Measurements from ENCODE around the gene MSH3. TPM values are rescaled to one million over a fixed set of nuclear protein-coding genes. Genes with fewer than 3 reads are reported as not detected.
A peak's percentile ranks its signal among the peaks of the same experiment; 100 is the strongest.
"Not testable (repeated sequence)": the region's sequence is repeated elsewhere in the genome, so short reads cannot be mapped to it uniquely, and the experiment has no call there.

The MSH3 gene
- total RNA-seq, 2 experiments from 2014 or later: 23.2 to 23.6 TPM

DNA sequence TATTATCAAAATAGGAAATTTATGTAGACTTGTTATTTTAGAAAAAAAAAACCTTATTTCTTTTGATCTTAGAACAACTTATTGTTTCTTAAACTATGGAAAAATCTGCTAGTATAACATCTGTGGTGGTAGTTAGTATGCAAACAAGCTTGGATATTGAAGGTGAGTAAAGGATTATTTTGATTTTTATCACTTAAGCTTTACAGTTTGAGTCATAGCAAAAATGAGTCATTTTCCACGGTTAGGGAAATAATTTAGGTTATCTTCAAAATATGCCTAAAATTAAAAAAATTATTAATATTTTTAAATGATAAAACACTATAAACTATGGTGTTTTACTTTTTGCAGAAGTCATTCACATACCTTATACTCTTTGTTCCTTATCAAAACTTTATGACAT lies 107.5 kb downstream of the MSH3 start:
- no peak overlapping the region for H3K27ac Mint-ChIP-seq
- POLR2A ChIA-PET: interaction anchor here (0.6 kb wide), 1 partner anchor 354 kb away, joined by 5 read pairs; no protein-coding TSS in a partner anchor
- no peak for DNase-seq

DNA sequence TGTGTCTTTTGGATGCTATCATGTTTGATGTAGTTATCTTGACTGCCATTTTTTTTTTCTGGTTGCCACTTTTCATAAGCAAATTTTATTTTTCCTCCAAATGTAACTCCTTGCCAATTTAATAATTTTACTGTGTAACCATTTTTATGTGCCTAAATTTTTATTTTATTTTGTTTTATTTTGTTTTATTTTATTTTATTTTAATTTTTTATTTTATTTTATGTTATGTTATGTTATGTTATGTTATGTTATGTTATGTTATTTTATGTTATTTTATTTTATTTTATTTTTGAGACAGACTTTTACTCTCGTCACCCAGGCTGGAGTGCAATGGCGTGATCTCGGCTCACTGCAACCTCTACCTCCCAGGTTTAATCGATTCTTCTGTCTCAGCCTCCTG lies 108.1 kb downstream of the MSH3 start:
- DNase-seq: no peak
- intact Hi-C loops (cut with micrococcal nuclease): no loop called here
- ChIA-PET CTCF (no interaction called here), POLR2A (interaction anchor here (0.6 kb wide), 1 partner anchor 354 kb away, joined by 5 read pairs; no protein-coding TSS in a partner anchor)
- Mint-ChIP-seq H3K4me3 (no peak overlapping the region), H3K27me3 (no peaks in the 10 kb centered on the region), H3K9me3 (no peaks in the 10 kb centered on the region), H3K4me1 (ENCODE audit: low read depth) (peaks cover 40% of the 10 kb centered on the region), H3K36me3 (peaks cover 22% of the 10 kb centered on the region), H3K27ac (no peak overlapping the region)

More for the DNA sequence above, 107.5 kb downstream of the MSH3 start:
- no peaks in the 10 kb centered on the region for H3K27me3 Mint-ChIP-seq
- CTCF ChIA-PET: no interaction called here
- peaks cover 45% of the 10 kb centered on the region for H3K4me1 Mint-ChIP-seq (ENCODE audit: low read depth)
- intact Hi-C loops (cut with micrococcal nuclease): loop anchor here (2.0 kb wide), 1 partner anchor 109 kb away; no protein-coding TSS in a partner anchor
- no peak overlapping the region for H3K4me3 Mint-ChIP-seq
- H3K9me3 Mint-ChIP-seq: no peaks in the 10 kb centered on the region
- H3K36me3 Mint-ChIP-seq: peaks cover 22% of the 10 kb centered on the region

- ChIA-PET CTCF (interaction anchor here (1.6 kb wide), 1 partner anchor 345 kb away, joined by 5 read pairs; no protein-coding TSS in a partner anchor), POLR2A (no interaction called here)
- H3K27ac Mint-ChIP-seq: no peak overlapping the region
- no peaks in the 10 kb centered on the region for H3K27me3 Mint-ChIP-seq
- H3K36me3 Mint-ChIP-seq: peaks cover 17% of the 10 kb centered on the region
- DNase-seq: no peak
- no peak overlapping the region for H3K4me3 Mint-ChIP-seq
- intact Hi-C loops (cut with micrococcal nuclease): no loop called here
- no peaks in the 10 kb centered on the region for H3K9me3 Mint-ChIP-seq
- H3K4me1 Mint-ChIP-seq (ENCODE audit: low read depth): peaks cover 33% of the 10 kb centered on the region
Measured at GRCh38 chr5:80763211-80763610, 108.8 kb downstream of the MSH3 start.

GRCh38 chr5:80763873-80764647 lies 109.6 kb downstream of the MSH3 start:
- Mint-ChIP-seq H3K27me3 (no peaks in the 10 kb centered on the region), H3K9me3 (no peaks in the 10 kb centered on the region), H3K4me3 (no peak overlapping the region), H3K36me3 (peaks cover 18% of the 10 kb centered on the region), H3K4me1 (ENCODE audit: low read depth) (peaks cover 27% of the 10 kb centered on the region), H3K27ac (no peak overlapping the region)
- intact Hi-C loops (cut with micrococcal nuclease): no loop called here
- ChIA-PET CTCF (interaction anchor here (1.6 kb wide), 1 partner anchor 344 kb away, joined by 5 read pairs; no protein-coding TSS in a partner anchor), POLR2A (interaction anchor here (0.8 kb wide), 1 partner anchor 638 kb away, joined by 4 read pairs; no protein-coding TSS in a partner anchor)
- DNase-seq: no peak

DNA sequence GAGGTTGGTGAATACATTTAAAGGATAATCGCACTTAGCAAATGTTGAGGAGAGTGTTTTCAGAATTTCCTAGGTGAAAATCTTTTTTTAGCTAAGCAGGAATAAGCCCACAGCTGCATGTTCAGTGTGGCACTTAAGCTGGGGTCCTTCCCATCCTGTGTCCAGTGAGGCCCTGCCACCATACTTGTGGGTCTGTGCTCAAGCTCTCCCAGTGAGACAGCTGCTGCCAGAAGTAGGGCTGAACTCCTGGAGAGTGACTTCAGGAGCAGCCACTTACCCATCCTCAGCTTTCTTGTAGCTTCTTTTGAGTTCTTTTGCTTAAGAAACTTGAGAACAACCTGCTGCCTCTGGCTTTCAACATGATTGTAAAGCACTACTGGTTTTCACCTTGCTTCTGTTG lies 110.3 kb downstream of the MSH3 start:
- DNase-seq: no peak
- CTCF ChIA-PET: interaction anchor here (1.6 kb wide), 1 partner anchor 344 kb away, joined by 5 read pairs; no protein-coding TSS in a partner anchor
- Mint-ChIP-seq H3K27ac (no peak overlapping the region), H3K36me3 (peaks cover 20% of the 10 kb centered on the region), H3K27me3 (no peaks in the 10 kb centered on the region), H3K4me3 (no peak overlapping the region), H3K9me3 (no peaks in the 10 kb centered on the region), H3K4me1 (ENCODE audit: low read depth) (peaks cover 20% of the 10 kb centered on the region)
- intact Hi-C loops (cut with micrococcal nuclease): no loop called here
- POLR2A ChIA-PET: no interaction called here

GRCh38 chr5:80777347-80778287 lies 123.2 kb downstream of the MSH3 start:
- Mint-ChIP-seq H3K36me3 (peaks cover 27% of the 10 kb centered on the region), H3K27ac (no peak overlapping the region), H3K9me3 (no peaks in the 10 kb centered on the region), H3K4me1 (ENCODE audit: low read depth) (peaks cover 5% of the 10 kb centered on the region), H3K27me3 (no peaks in the 10 kb centered on the region), H3K4me3 (no peak overlapping the region)
- DNase-seq: no peak
- ChIA-PET CTCF (no interaction called here), POLR2A (no interaction called here)
- intact Hi-C loops (cut with micrococcal nuclease): no loop called here

- H3K27ac Mint-ChIP-seq: no peak overlapping the region
- intact Hi-C loops (cut with micrococcal nuclease): no loop called here
- H3K36me3 Mint-ChIP-seq: peaks cover 26% of the 10 kb centered on the region
- H3K27me3 Mint-ChIP-seq: no peaks in the 10 kb centered on the region
- no peaks in the 10 kb centered on the region for H3K9me3 Mint-ChIP-seq
- no peak for DNase-seq
- ChIA-PET CTCF (no interaction called here), POLR2A (no interaction called here)
- no peak overlapping the region for H3K4me3 Mint-ChIP-seq
- H3K4me1 Mint-ChIP-seq (ENCODE audit: low read depth): peaks cover 5% of the 10 kb centered on the region
Measured at GRCh38 chr5:80780024-80780423, 125.6 kb downstream of the MSH3 start.

DNA sequence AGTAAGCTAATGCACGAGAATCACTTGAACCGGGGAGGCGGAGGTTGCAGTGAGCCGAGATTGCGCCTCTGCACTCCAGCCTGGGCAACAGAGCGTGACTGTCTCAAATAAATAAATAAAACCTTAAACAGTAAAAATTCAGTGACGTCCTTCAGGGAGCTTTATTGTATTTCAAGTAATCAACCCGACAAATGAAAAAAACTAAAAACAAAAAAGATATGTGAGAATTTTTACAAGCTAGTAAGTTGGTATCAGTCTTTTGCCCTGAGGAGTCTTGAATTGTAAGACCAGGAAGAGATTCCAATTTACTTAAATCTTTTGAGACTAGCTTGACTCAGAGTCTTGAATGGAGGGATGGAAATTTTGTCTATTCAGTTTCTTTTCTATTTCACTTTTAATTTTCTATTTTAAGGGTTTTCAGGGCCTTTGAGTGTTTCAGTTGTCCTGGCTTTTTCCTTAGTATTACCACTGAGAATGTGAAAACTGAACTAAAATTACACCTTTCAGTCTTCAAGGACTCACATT lies 126.4 kb downstream of the MSH3 start:
- H3K4me3 Mint-ChIP-seq: no peak overlapping the region
- intact Hi-C loops (cut with micrococcal nuclease): no loop called here
- POLR2A ChIA-PET: no interaction called here
- H3K4me1 Mint-ChIP-seq (ENCODE audit: low read depth): peaks cover 5% of the 10 kb centered on the region
- no peaks in the 10 kb centered on the region for H3K9me3 Mint-ChIP-seq
- peaks cover 30% of the 10 kb centered on the region for H3K36me3 Mint-ChIP-seq
- DNase-seq: no peak
- H3K27ac Mint-ChIP-seq: no peak overlapping the region
- H3K27me3 Mint-ChIP-seq: no peaks in the 10 kb centered on the region
- CTCF ChIA-PET: no interaction called here

- peaks cover 5% of the 10 kb centered on the region for H3K4me1 Mint-ChIP-seq (ENCODE audit: low read depth)
- H3K27ac Mint-ChIP-seq: peak overlapping the region; percentile 2
- DNase-seq: no peak
- no peaks in the 10 kb centered on the region for H3K27me3 Mint-ChIP-seq
- H3K9me3 Mint-ChIP-seq: no peaks in the 10 kb centered on the region
- H3K36me3 Mint-ChIP-seq: peaks cover 29% of the 10 kb centered on the region
- ChIA-PET POLR2A (no interaction called here), CTCF (no interaction called here)
- intact Hi-C loops (cut with micrococcal nuclease): no loop called here
- H3K4me3 Mint-ChIP-seq: no peak overlapping the region
Measured at GRCh38 chr5:80781356-80781755, 126.9 kb downstream of the MSH3 start.

DNA sequence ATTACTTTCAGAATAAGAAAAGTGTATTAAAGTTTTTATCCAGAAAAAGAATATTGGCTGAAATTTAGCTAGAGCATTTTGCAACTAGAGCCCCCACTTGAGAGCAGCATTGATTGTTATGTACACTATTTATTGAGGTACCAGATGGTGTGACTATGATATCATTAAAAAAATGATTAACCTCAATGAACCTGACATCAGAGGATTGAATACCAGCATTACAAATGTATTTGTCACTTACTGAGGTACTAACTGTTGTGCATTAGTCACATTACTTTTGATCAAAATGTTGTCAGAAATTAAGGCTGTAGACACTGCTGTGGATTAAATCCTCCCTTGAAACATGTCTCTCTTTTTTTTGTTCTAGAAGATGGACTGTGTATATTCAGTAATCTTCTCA lies 128.2 kb downstream of the MSH3 start:
- H3K9me3 Mint-ChIP-seq: no peaks in the 10 kb centered on the region
- no peak overlapping the region for H3K27ac Mint-ChIP-seq
- DNase-seq: no peak
- H3K4me1 Mint-ChIP-seq (ENCODE audit: low read depth): peaks cover 5% of the 10 kb centered on the region
- peaks cover 26% of the 10 kb centered on the region for H3K36me3 Mint-ChIP-seq
- POLR2A ChIA-PET: no interaction called here
- intact Hi-C loops (cut with micrococcal nuclease): no loop called here
- H3K4me3 Mint-ChIP-seq: no peak overlapping the region
- no peaks in the 10 kb centered on the region for H3K27me3 Mint-ChIP-seq
- CTCF ChIA-PET: no interaction called here

DNA sequence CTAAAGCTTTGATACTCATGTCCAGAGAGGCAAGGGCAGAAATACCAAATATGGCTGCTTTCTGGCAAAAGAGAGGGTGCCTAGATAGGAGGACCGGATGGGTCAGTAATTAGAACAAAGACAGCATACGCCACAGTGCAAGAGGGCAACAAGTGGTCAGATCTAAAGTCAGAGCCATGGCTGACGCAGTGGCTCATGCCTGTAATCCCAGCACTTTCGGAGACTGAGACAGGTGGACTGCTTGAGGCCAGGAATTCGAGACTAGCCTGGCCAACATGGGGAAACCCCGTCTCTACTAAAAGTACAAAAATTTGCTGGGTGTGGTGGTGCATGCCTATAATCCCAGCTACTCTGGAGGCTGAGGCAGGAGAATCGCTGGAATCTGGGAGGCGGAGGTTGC lies 129.3 kb downstream of the MSH3 start:
- DNase-seq; H3K27me3 Mint-ChIP-seq; POLR2A ChIA-PET; H3K27ac Mint-ChIP-seq; CTCF ChIA-PET; H3K9me3 Mint-ChIP-seq; intact Hi-C loops (cut with micrococcal nuclease); H3K4me1 Mint-ChIP-seq (ENCODE audit: low read depth); H3K4me3 Mint-ChIP-seq: not testable (repeated sequence)
- H3K36me3 Mint-ChIP-seq: peaks cover 20% of the 10 kb centered on the region

GRCh38 chr5:80784451-80784850 lies 130.0 kb downstream of the MSH3 start:
- no peaks in the 10 kb centered on the region for H3K9me3 Mint-ChIP-seq

More at GRCh38 chr5:80784451-80784850, 130.0 kb downstream of the MSH3 start:
- Mint-ChIP-seq H3K4me1 (ENCODE audit: low read depth) (peaks cover 8% of the 10 kb centered on the region), H3K27me3 (no peaks in the 10 kb centered on the region), H3K27ac (no peak overlapping the region), H3K4me3 (no peak overlapping the region), H3K36me3 (peaks cover 18% of the 10 kb centered on the region)
- intact Hi-C loops (cut with micrococcal nuclease): no loop called here
- ChIA-PET CTCF (no interaction called here), POLR2A (no interaction called here)
- DNase-seq: no peak
